ENCODE results near the gene ACOT11. TPM values are rescaled to one million over a fixed set of nuclear protein-coding genes. Genes with fewer than 3 reads are reported as not detected.

ACOT11 gene
- total RNA-seq, 2 donors from 2014 or later, result 43.3 to 82.5 TPM

DNA sequence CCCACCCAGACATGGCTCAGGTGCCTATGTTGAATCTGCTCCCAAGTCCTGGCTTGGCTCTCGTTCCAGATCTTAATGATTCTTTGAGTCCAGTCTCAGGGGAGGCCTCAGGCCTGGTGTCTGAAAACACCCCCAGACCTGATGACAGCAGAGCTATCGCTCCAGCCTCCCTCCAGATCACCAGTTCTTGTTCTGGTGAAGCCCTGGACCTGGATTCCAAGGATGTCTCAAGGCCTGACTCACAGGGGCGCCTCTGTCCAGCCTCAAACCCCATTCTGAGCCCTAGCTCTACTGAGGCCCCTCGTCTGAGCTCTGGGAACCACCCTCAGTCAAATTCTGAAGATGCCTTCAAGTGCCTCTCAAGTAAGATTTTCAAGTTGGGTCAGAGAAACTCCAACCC, 105.0 kb downstream of the ACOT11 start:
- no peaks in the 10 kb centered on the region for H3K9me3 ChIP-seq
- no peaks in the 10 kb centered on the region for H3K27me3 ChIP-seq
- H3K9ac ChIP-seq (ENCODE audit: low read depth in 2 of 2, low read length in 2 of 2), result no peak overlapping the region
- intact Hi-C loops (cut with DNase I), result no loop called here
- TF ChIP-seq, protein P1, sequence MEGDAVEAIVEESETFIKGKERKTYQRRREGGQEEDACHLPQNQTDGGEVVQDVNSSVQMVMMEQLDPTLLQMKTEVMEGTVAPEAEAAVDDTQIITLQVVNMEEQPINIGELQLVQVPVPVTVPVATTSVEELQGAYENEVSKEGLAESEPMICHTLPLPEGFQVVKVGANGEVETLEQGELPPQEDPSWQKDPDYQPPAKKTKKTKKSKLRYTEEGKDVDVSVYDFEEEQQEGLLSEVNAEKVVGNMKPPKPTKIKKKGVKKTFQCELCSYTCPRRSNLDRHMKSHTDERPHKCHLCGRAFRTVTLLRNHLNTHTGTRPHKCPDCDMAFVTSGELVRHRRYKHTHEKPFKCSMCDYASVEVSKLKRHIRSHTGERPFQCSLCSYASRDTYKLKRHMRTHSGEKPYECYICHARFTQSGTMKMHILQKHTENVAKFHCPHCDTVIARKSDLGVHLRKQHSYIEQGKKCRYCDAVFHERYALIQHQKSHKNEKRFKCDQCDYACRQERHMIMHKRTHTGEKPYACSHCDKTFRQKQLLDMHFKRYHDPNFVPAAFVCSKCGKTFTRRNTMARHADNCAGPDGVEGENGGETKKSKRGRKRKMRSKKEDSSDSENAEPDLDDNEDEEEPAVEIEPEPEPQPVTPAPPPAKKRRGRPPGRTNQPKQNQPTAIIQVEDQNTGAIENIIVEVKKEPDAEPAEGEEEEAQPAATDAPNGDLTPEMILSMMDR (IDR thresholded peaks at IDR 0.05), result no peak
- no peaks in the 10 kb centered on the region for H3K36me3 ChIP-seq
- H3K4me3 ChIP-seq, result no peak overlapping the region
- DNase-seq, result no peak
- H3K4me1 ChIP-seq, result peaks cover 7% of the 10 kb centered on the region
- no peak overlapping the region for H3K27ac ChIP-seq

DNA sequence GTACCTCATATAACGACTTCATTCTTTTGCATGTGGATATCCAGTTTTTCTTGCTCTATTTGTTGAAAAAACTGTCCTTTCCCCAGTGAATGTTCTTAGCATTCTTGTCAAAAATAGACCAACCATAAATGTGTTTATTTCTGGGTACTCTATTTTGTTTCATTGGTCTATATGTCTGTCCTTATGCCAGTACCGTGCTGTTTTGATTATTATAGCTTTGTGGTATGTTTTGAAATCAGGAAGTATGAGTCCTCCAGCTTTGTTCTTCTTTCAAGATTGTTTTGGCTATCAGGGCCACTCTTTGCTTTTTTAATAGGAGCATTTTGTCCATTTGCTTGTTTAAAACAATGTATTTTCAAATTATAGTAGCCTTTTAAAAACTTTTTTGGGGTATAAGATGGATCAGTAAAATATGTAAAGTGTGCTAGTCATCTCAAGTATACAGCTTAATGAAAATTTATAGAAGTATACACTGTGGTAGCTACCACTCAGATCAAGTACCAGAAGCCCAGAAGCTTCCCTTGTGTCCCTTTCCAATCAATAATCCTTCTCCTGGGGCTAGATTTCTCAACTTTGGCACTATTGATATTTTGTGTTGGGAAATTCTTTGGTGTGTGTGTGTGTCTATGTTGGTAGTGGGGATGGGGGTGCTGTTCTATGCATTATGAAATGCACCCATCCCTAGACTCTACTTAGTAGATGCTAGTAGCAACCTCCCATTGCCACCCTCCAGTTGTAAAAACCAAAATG, 110.3 kb downstream of the ACOT11 start:
- no peaks in the 10 kb centered on the region for H3K9me3 ChIP-seq
- TF ChIP-seq, protein P1 (IDR thresholded peaks at IDR 0.05), result no peak
- no peak overlapping the region for H3K27ac ChIP-seq
- H3K27me3 ChIP-seq, result no peaks in the 10 kb centered on the region
- H3K9ac ChIP-seq (ENCODE audit: low read depth in 2 of 2, low read length in 2 of 2), result no peak overlapping the region
- DNase-seq, result no peak
- H3K4me3 ChIP-seq, result no peak overlapping the region
- no peaks in the 10 kb centered on the region for H3K36me3 ChIP-seq
- intact Hi-C loops (cut with DNase I), result no loop called here
- no peaks in the 10 kb centered on the region for H3K4me1 ChIP-seq

Other genes starting within 250 kb of the ACOT11 start
- 10 to 100 TPM; 63.8 to 76.5 TPM for gene SSBP3, start 141.8 kb upstream of the ACOT11 start, total RNA-seq
- gene FAM151A, start 75.3 kb downstream of the ACOT11 start, total RNA-seq, result 1 to 10 TPM in 1 of 2 donors, under 1 TPM in 1; 0.66 to 2.8 TPM
- 1 to 10 TPM; 3.7 to 5.5 TPM for gene MROH7, start 93.6 kb downstream of the ACOT11 start, total RNA-seq
- gene TTC4, start 167.6 kb downstream of the ACOT11 start, total RNA-seq, result 10 to 100 TPM; 11.0 to 18.4 TPM
- gene PARS2, start 216.3 kb downstream of the ACOT11 start, total RNA-seq, result 10 to 100 TPM; 11.1 to 11.2 TPM